ENCODE results near the gene NBEAL1. TPM values are rescaled to one million over a fixed set of nuclear protein-coding genes. Genes with fewer than 3 reads are reported as not detected.

The NBEAL1 gene
- total and polyA plus RNA-seq, 2 experiments from 2014 or later, result 13.3 to 21.8 TPM

- TF ChIP-seq CREB1 (CRISPR knock-in tag; IDR thresholded peaks at IDR 0.05; ENCODE audit: low read depth), result no peak
Measured at GRCh38 chr2:203072371-203072770, 57.7 kb downstream of the NBEAL1 start (continued).

- DNase-seq (ENCODE audit: low spot score), result no peak
- Mint-ChIP-seq H3K4me3 (no peak overlapping the region), H3K4me1 (no peaks in the 10 kb centered on the region), H3K36me3 (ENCODE audit: low read depth) (peaks cover 5% of the 10 kb centered on the region), H3K27me3 (ENCODE audit: insufficient read depth, low read depth, poor library complexity) (no peaks in the 10 kb centered on the region), H3K9me3 (no peaks in the 10 kb centered on the region; the same call in 2 of the 3 replicates), H3K27ac (no peak overlapping the region)
- Histone ChIP-seq H3K4me1 (ENCODE audit: insufficient read depth) (no peaks in the 10 kb centered on the region), H3K4me3 (no peak overlapping the region), H3F3A (replicated peaks; ENCODE audit: low read depth) (no peaks in the 10 kb centered on the region), H3K36me3 (ENCODE audit: insufficient read depth) (no peaks in the 10 kb centered on the region), H3K79me2 (replicated peaks; ENCODE audit: insufficient read depth) (no peaks in the 10 kb centered on the region), H3K27me3 (ENCODE audit: insufficient read depth) (no peaks in the 10 kb centered on the region), H3K9me2 (ENCODE audit: insufficient read depth) (no peaks in the 10 kb centered on the region), H2AFZ (no peak overlapping the region), H3K4me2 (no peak overlapping the region), H4K20me1 (replicated peaks; ENCODE audit: insufficient read depth) (no peaks in the 10 kb centered on the region), H3K27ac (ENCODE audit: low read depth) (no peak overlapping the region)
- no peak for ATAC-seq
- no peak for TF ChIP-seq JUNB (IDR thresholded peaks at IDR 0.05; ENCODE audit: unreplicated experiment)
Measured at GRCh38 chr2:203077451-203077850, 62.8 kb downstream of the NBEAL1 start.

GRCh38 chr2:203080447-203081045 lies 65.9 kb downstream of the NBEAL1 start:
- H3K4me2 ChIP-seq, result no peak overlapping the region
- no peaks in the 10 kb centered on the region for H3K9me2 ChIP-seq (ENCODE audit: insufficient read depth)
- H3K79me2 ChIP-seq (replicated peaks; ENCODE audit: insufficient read depth), result no peaks in the 10 kb centered on the region
- H3K4me3 Mint-ChIP-seq, result no peak overlapping the region
- no peak overlapping the region for H3K27ac ChIP-seq (ENCODE audit: low read depth)
- H3K36me3 ChIP-seq (ENCODE audit: insufficient read depth), result no peaks in the 10 kb centered on the region
- H3K4me1 ChIP-seq (ENCODE audit: insufficient read depth), result no peaks in the 10 kb centered on the region
- no peaks in the 10 kb centered on the region for H4K20me1 ChIP-seq (replicated peaks; ENCODE audit: insufficient read depth)
- H3F3A ChIP-seq (replicated peaks; ENCODE audit: low read depth), result no peaks in the 10 kb centered on the region
- H3K4me1 Mint-ChIP-seq, result no peaks in the 10 kb centered on the region
- TF ChIP-seq CTCF (conservative IDR thresholded peaks at IDR 0.05; ENCODE audit: low read depth in 2 of 2), result no peak
- H3K4me3 ChIP-seq, result no peak overlapping the region
- no peaks in the 10 kb centered on the region for H3K27me3 Mint-ChIP-seq (ENCODE audit: insufficient read depth, low read depth, poor library complexity)
- no peaks in the 10 kb centered on the region; the same call in 1 of the 3 replicates for H3K36me3 Mint-ChIP-seq (ENCODE audit: low read depth)
- H2AFZ ChIP-seq, result no peak overlapping the region
- no peaks in the 10 kb centered on the region for H3K27me3 ChIP-seq (ENCODE audit: insufficient read depth)
- no peak for DNase-seq (ENCODE audit: low spot score)
- H3K9me3 Mint-ChIP-seq, result no peaks in the 10 kb centered on the region
- ATAC-seq, result no peak
- H3K27ac Mint-ChIP-seq, result no peak overlapping the region

GRCh38 chr2:203083328-203083727 lies 68.7 kb downstream of the NBEAL1 start:
- DNase-seq (ENCODE audit: low spot score) (no peak), ATAC-seq (no peak)
- no peaks in the 10 kb centered on the region for H4K20me1 ChIP-seq (replicated peaks; ENCODE audit: insufficient read depth)
- no peak overlapping the region for H2AFZ ChIP-seq
- no peaks in the 10 kb centered on the region for H3K4me1 ChIP-seq (ENCODE audit: insufficient read depth)
- no peaks in the 10 kb centered on the region for H3K27me3 ChIP-seq (ENCODE audit: insufficient read depth)
- H3F3A ChIP-seq (replicated peaks; ENCODE audit: low read depth), result no peaks in the 10 kb centered on the region
- H3K4me3 Mint-ChIP-seq, result no peak overlapping the region
- H3K36me3 Mint-ChIP-seq (ENCODE audit: low read depth), result no peaks in the 10 kb centered on the region; the same call in 1 of the 3 replicates
- H3K9me3 Mint-ChIP-seq, result no peaks in the 10 kb centered on the region
- H3K36me3 ChIP-seq (ENCODE audit: insufficient read depth), result no peaks in the 10 kb centered on the region
- no peaks in the 10 kb centered on the region for H3K79me2 ChIP-seq (replicated peaks; ENCODE audit: insufficient read depth)
- no peaks in the 10 kb centered on the region for H3K9me2 ChIP-seq (ENCODE audit: insufficient read depth)
- H3K4me3 ChIP-seq, result no peak overlapping the region
- no peak overlapping the region for H3K27ac ChIP-seq (ENCODE audit: low read depth)
- no peak overlapping the region for H3K4me2 ChIP-seq
- H3K27ac Mint-ChIP-seq, result peak overlapping the region; percentile 63; the same call in 1 of the 2 replicates
- peaks cover 2% of the 10 kb centered on the region for H3K27me3 Mint-ChIP-seq (ENCODE audit: insufficient read depth, low read depth, poor library complexity)
- no peaks in the 10 kb centered on the region for H3K4me1 Mint-ChIP-seq
- TF ChIP-seq ZNF331 (CRISPR knock-in tag; IDR thresholded peaks at IDR 0.05; ENCODE audit: low read depth) (no peak), POLR2AphosphoS5 (IDR thresholded peaks at IDR 0.05; ENCODE audit: low read depth) (no peak), CREB1 (CRISPR knock-in tag; IDR thresholded peaks at IDR 0.05; ENCODE audit: low read depth) (no peak), REST (IDR thresholded peaks at IDR 0.05; ENCODE audit: unreplicated experiment) (no peak), ZNF114 (CRISPR knock-in tag; IDR thresholded peaks at IDR 0.05) (no peak), NANOG (IDR thresholded peaks at IDR 0.05; ENCODE audit: borderline replicate concordance) (no peak)

Measured in GM23338 (cell line).